SK-N-SH (cell line): ENCODE results near the gene PGS1. TPM values are rescaled to one million over a fixed set of nuclear protein-coding genes. Genes with fewer than 3 reads are reported as not detected.
A peak's percentile ranks its signal among the peaks of the same experiment; 100 is the strongest.

Source experiments
- CTCF ChIA-PET: fragments of 300-600, 350-600 bp; formaldehyde crosslinking; extraction: SDS; loops from one replicate; lab custom pipeline; 2021; lab: Yijun Ruan, JAX
- POLR2A ChIA-PET: fragments of 350-600 bp; sonication (Branson Sonifier 250); formaldehyde crosslinking; extraction: SDS; loops from one replicate; lab custom pipeline; 2020; ENCODE audit warnings: antibody characterized with exemption, inconsistent platforms; lab: Yijun Ruan, JAX
- DNase-seq: peaks from one replicate; pipeline ENCODE4 v3.0.0; 2012
- H2AFZ ChIP-seq: fragments of 200-600 bp; sonication (generic); 2 replicates; pipeline ENCODE4 v1.8.1; 2016; ENCODE audit warnings: antibody characterized with exemption, mild to moderate bottlenecking, low read depth
- H3F3A ChIP-seq: fragments of 200-600 bp; sonication (generic); replicated peaks from 2 replicates; pipeline ENCODE3; 2016; ENCODE audit warnings: antibody characterized with exemption, mild to moderate bottlenecking; ENCODE audit not compliant: insufficient read depth
- H3K27ac ChIP-seq, 2 experiments: fragments of 200-500 bp in 1 of 2; fragments of 200-600 bp in 1 of 2; sonication (Bioruptor generic) in 1 of 2; sonication (generic), shearing (Covaris generic) in 1 of 2; 2 replicates each; pipeline versions ENCODE4 v1.5.1 to v1.6.1; 2014 to 2016; ENCODE audit warnings: low read depth in 2 of 2, inconsistent platforms in 1 of 2, low read length in 1 of 2, mild to moderate bottlenecking in 1 of 2, mixed read lengths in 1 of 2
- H3K27me3 ChIP-seq: fragments of 200-600 bp; sonication (generic), shearing (Covaris generic); 2 replicates; pipeline ENCODE4 v1.6.1; 2016; ENCODE audit warnings: mixed run types; ENCODE audit not compliant: insufficient read depth
- H3K36me3 ChIP-seq, 2 experiments: fragments of 200-500 bp in 1 of 2; fragments of 200-600 bp in 1 of 2; sonication (Bioruptor generic) in 1 of 2; sonication (generic) in 1 of 2; replicated peaks in 1 of 2; 2 replicates each; pipeline versions ENCODE3 to v1.5.1; 2014 to 2016; ENCODE audit warnings: low read length in 1 of 2, mild to moderate bottlenecking in 1 of 2; ENCODE audit not compliant: insufficient read depth in 2 of 2, control insufficient read depth in 1 of 2
- H3K4me1 ChIP-seq, 2 experiments: fragments of 200-500 bp in 1 of 2; fragments of 200-600 bp in 1 of 2; sonication (Bioruptor generic) in 1 of 2; sonication (generic), shearing (Covaris generic) in 1 of 2; 2 replicates each; pipeline versions ENCODE4 v1.5.1 to v1.6.1; 2014 to 2016; ENCODE audit warnings: low read depth in 1 of 2, low read length in 1 of 2, mixed run types in 1 of 2; ENCODE audit not compliant: insufficient read depth in 2 of 2, control insufficient read depth in 1 of 2
- H3K4me2 ChIP-seq: fragments of 200-600 bp; sonication (generic), shearing (Covaris generic); 2 replicates; pipeline ENCODE4 v1.6.1; 2017; ENCODE audit warnings: mixed run types
- H3K4me3 ChIP-seq, 2 experiments: fragments of 200-500 bp in 1 of 2; fragments of 200-600 bp in 1 of 2; sonication (Bioruptor generic) in 1 of 2; sonication (generic), shearing (Covaris generic) in 1 of 2; 2 replicates each; pipeline versions ENCODE4 v1.5.1 to v1.8.1; 2014 to 2016; ENCODE audit warnings: low read depth in 2 of 2, inconsistent platforms in 1 of 2, low read length in 1 of 2, mild to moderate bottlenecking in 1 of 2, mixed read lengths in 1 of 2, moderate library complexity in 1 of 2
- H3K79me2 ChIP-seq: fragments of 200-600 bp; sonication (generic); 2 replicates; pipeline ENCODE4 v1.8.1; 2017; ENCODE audit warnings: mild to moderate bottlenecking; ENCODE audit not compliant: insufficient read depth
- H3K9ac ChIP-seq: fragments of 200-600 bp; sonication (generic); 2 replicates; pipeline ENCODE4 v1.6.1; 2017; ENCODE audit warnings: mixed run types
- H3K9me2 ChIP-seq: fragments of 200-600 bp; sonication (generic); 2 replicates; pipeline ENCODE4 v1.6.1; 2017; ENCODE audit warnings: mixed run types
- H3K9me3 ChIP-seq: fragments of 200-600 bp; sonication (generic); 2 replicates; pipeline ENCODE4 v1.6.1; 2017; ENCODE audit warnings: mixed run types, mild to moderate bottlenecking, moderate library complexity
- H4K20me1 ChIP-seq: fragments of 200-600 bp; sonication (generic); 2 replicates; pipeline ENCODE4 v1.6.1; 2017; ENCODE audit warnings: mild to moderate bottlenecking, mixed run types; ENCODE audit not compliant: insufficient read depth
- CHD2 ChIP-seq: fragments of 150-350 bp; IDR thresholded peaks from 2 replicates; pipeline ENCODE4 v1.6.1; 2018; ENCODE audit warnings: low read length; ENCODE audit not compliant: partially characterized antibody
- EP300 ChIP-seq, 2 experiments: IDR thresholded peaks; 2 replicates each; pipeline versions ENCODE4 v1.4.0 to v1.6.1; 2012; ENCODE audit warnings: borderline replicate concordance in 1 of 2, low read depth in 1 of 2, low read length in 1 of 2
- FOSL2 ChIP-seq: IDR thresholded peaks from 2 replicates; pipeline ENCODE4 v1.4.0; 2012; ENCODE audit warnings: low read depth, mild to moderate bottlenecking, moderate library complexity, borderline replicate concordance
- GABPA ChIP-seq: IDR thresholded peaks from 2 replicates; pipeline ENCODE4 v1.4.0; 2012; ENCODE audit warnings: low read depth, mild to moderate bottlenecking
- JUND ChIP-seq: IDR thresholded peaks from 2 replicates; pipeline ENCODE4 v1.4.0; 2012
- MEF2A ChIP-seq: IDR thresholded peaks from 2 replicates; pipeline ENCODE4 v1.4.0; 2012; ENCODE audit warnings: low read depth, borderline replicate concordance
- POLR2AphosphoS5 ChIP-seq: IDR thresholded peaks from 2 replicates; pipeline ENCODE4 v1.6.1; 2012; ENCODE audit warnings: low read depth, low read length
- RAD21 ChIP-seq: IDR thresholded peaks from 2 replicates; pipeline ENCODE4 v1.6.1; 2012; ENCODE audit warnings: mild to moderate bottlenecking, low read length
- RXRA ChIP-seq: IDR thresholded peaks from 2 replicates; pipeline ENCODE4 v1.4.0; 2012; ENCODE audit warnings: low read depth, mild to moderate bottlenecking, borderline replicate concordance
- SIN3A ChIP-seq: IDR thresholded peaks from 2 replicates; pipeline ENCODE4 v1.6.1; 2012; ENCODE audit warnings: low read depth, mild to moderate bottlenecking, low read length, moderate library complexity, borderline replicate concordance
- TCF12 ChIP-seq: IDR thresholded peaks from 2 replicates; pipeline ENCODE4 v1.4.0; 2012
- TEAD4 ChIP-seq: IDR thresholded peaks from 2 replicates; pipeline ENCODE4 v1.4.0; 2012; ENCODE audit warnings: mild to moderate bottlenecking, borderline replicate concordance; ENCODE audit not compliant: insufficient read depth
- YY1 ChIP-seq: IDR thresholded peaks from 2 replicates; pipeline ENCODE4 v1.4.0; 2012; ENCODE audit warnings: low read depth, mild to moderate bottlenecking
- WGBS: methylation state at CpG from one replicate; pipeline ENCODE4 v1.1.6; 2017; ENCODE audit warnings: low lambda C conversion rate; 5-methylcytosine and 5-hydroxymethylcytosine counted together
- polyA plus RNA-seq, 3 experiments: library from polyadenylated mRNA; depleted of rRNA; stranded (reverse); fragments of >200 nt; gene quantifications; 2 replicates each; pipeline ENCODE4 v1.2.3, GENCODE V29; 2012
- TF ChIP-seq, protein P1 (sequence below): fragments of 200-600 bp; sonication (generic); IDR thresholded peaks from 2 replicates; pipeline ENCODE4 v1.6.1; 2017; ENCODE audit warnings: antibody characterized with exemption, mild to moderate bottlenecking, moderate library complexity
- TF ChIP-seq, protein P2 (sequence below): IDR thresholded peaks from 2 replicates; pipeline ENCODE4 v1.4.0; 2012; ENCODE audit warnings: low read depth, borderline replicate concordance
- TF ChIP-seq, protein P3 (sequence below): IDR thresholded peaks from 2 replicates; pipeline ENCODE4 v1.4.0; 2012; ENCODE audit warnings: low read depth, borderline replicate concordance

The PGS1 gene
- polyA plus RNA-seq, 1 of the 3 experiments (the other 2 are of a cell fraction): 88.4 TPM

GRCh38 chr17:78341559-78342448 is 36.6 kb upstream of the PGS1 start (continued):
- TF ChIP-seq GABPA: no peak

GRCh38 chr17:78342449-78343186 is 35.8 kb upstream of the PGS1 start:
- TF ChIP-seq RAD21 (no peak), EP300 (IDR thresholded peaks at IDR 0.05; ENCODE audit: borderline replicate concordance in 1 of 2, low read depth in 1 of 2, low read length in 1 of 2) (peak in 1 of 2 experiments; percentile 74; a peak in 1 of 4 replicates), MEF2A (peak; percentile 70; the same call in 1 of the 2 replicates), YY1 (0 out of 2 replicates have a peak, but pooled peaks have one; percentile 19), POLR2AphosphoS5 (peak; percentile 56; the same call in 1 of the 2 replicates), TCF12 (peak; percentile 75), JUND (peak; percentile 72; the same call in 1 of the 2 replicates), FOSL2 (peak; percentile 89), RXRA (peak; percentile 72), CHD2 (no peak), TEAD4 (0 out of 2 replicates have a peak, but pooled peaks have one; percentile 29), SIN3A (peak; percentile 51; the same call in 1 of the 2 replicates)
- TF ChIP-seq, protein P1, sequence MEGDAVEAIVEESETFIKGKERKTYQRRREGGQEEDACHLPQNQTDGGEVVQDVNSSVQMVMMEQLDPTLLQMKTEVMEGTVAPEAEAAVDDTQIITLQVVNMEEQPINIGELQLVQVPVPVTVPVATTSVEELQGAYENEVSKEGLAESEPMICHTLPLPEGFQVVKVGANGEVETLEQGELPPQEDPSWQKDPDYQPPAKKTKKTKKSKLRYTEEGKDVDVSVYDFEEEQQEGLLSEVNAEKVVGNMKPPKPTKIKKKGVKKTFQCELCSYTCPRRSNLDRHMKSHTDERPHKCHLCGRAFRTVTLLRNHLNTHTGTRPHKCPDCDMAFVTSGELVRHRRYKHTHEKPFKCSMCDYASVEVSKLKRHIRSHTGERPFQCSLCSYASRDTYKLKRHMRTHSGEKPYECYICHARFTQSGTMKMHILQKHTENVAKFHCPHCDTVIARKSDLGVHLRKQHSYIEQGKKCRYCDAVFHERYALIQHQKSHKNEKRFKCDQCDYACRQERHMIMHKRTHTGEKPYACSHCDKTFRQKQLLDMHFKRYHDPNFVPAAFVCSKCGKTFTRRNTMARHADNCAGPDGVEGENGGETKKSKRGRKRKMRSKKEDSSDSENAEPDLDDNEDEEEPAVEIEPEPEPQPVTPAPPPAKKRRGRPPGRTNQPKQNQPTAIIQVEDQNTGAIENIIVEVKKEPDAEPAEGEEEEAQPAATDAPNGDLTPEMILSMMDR: 0 out of 2 replicates have a peak, but pooled peaks have one; percentile 7
- TF ChIP-seq, protein P2, sequence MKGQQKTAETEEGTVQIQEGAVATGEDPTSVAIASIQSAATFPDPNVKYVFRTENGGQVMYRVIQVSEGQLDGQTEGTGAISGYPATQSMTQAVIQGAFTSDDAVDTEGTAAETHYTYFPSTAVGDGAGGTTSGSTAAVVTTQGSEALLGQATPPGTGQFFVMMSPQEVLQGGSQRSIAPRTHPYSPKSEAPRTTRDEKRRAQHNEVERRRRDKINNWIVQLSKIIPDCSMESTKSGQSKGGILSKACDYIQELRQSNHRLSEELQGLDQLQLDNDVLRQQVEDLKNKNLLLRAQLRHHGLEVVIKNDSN: no peak
- TF ChIP-seq, protein P3, sequence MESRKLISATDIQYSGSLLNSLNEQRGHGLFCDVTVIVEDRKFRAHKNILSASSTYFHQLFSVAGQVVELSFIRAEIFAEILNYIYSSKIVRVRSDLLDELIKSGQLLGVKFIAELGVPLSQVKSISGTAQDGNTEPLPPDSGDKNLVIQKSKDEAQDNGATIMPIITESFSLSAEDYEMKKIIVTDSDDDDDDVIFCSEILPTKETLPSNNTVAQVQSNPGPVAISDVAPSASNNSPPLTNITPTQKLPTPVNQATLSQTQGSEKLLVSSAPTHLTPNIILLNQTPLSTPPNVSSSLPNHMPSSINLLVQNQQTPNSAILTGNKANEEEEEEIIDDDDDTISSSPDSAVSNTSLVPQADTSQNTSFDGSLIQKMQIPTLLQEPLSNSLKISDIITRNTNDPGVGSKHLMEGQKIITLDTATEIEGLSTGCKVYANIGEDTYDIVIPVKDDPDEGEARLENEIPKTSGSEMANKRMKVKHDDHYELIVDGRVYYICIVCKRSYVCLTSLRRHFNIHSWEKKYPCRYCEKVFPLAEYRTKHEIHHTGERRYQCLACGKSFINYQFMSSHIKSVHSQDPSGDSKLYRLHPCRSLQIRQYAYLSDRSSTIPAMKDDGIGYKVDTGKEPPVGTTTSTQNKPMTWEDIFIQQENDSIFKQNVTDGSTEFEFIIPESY: peak; percentile 12; the same call in 1 of the 2 replicates
- Histone ChIP-seq H3K27ac (peak overlapping the region; percentile 72 to 95), H3F3A (peaks cover 34% of the 10 kb centered on the region), H3K9me2 (no peaks in the 10 kb centered on the region), H3K79me2 (no peaks in the 10 kb centered on the region), H3K27me3 (no peaks in the 10 kb centered on the region), H3K4me3 (peak overlapping the region; percentile 31 to 36), H3K4me2 (peak overlapping the region; percentile 70), H4K20me1 (no peaks in the 10 kb centered on the region), H2AFZ (peak overlapping the region; percentile 15; the same call in 1 of the 2 replicates), H3K36me3 (no peaks in the 10 kb centered on the region), H3K9me3 (no peaks in the 10 kb centered on the region), H3K9ac (peak overlapping the region; percentile 74), H3K4me1 (peaks cover 31 to 39% of the 10 kb centered on the region in 2 experiments; a peak in 3 of 4 replicates)
- peak; percentile 51 for DNase-seq
- POLR2A ChIA-PET: no interaction called here
- WGBS: 30% methylated on average over 23 of the region's 26 CpGs
- CTCF ChIA-PET: interaction anchor here (1.3 to 2.0 kb wide), 5 partner anchors 15 to 79 kb away, joined by 3 to 6 read pairs (median 6); no protein-coding TSS in a partner anchor
